ENCODE data around the gene MEGF9. TPM values are rescaled to one million over a fixed set of nuclear protein-coding genes. Genes with fewer than 3 reads are reported as not detected.

The MEGF9 gene
- total RNA-seq, 2 donors from 2014 or later: 5.0 to 10.7 TPM

GRCh38 chr9:120659676-120660075 lies 54.6 kb downstream of the MEGF9 start:
- Mint-ChIP-seq H3K27me3 (ENCODE audit: insufficient read depth) (no peaks in the 10 kb centered on the region), H3K9me3 (no peaks in the 10 kb centered on the region), H3K4me3 (no peak overlapping the region), H3K36me3 (ENCODE audit: low read depth) (no peaks in the 10 kb centered on the region), H3K4me1 (peaks cover 8% of the 10 kb centered on the region), H3K27ac (no peak overlapping the region)
- Histone ChIP-seq H3K9ac (ENCODE audit: extremely low read depth, low read length, poor library complexity, severe bottlenecking) (no peak overlapping the region), H3K4me1 (ENCODE audit: control insufficient read depth, insufficient read depth, low read length) (no peaks in the 10 kb centered on the region), H3K27me3 (ENCODE audit: control insufficient read depth, insufficient read depth, low read length, poor library complexity, severe bottlenecking) (no peaks in the 10 kb centered on the region), H3K27ac (ENCODE audit: low read depth, low read length) (no peak overlapping the region), H3K4me3 (ENCODE audit: low read length) (no peak overlapping the region), H3K9me3 (ENCODE audit: control insufficient read depth, low read length) (no peaks in the 10 kb centered on the region), H3K36me3 (ENCODE audit: control insufficient read depth, insufficient read depth, low read length) (peaks cover 6% of the 10 kb centered on the region)
- no peak for DNase-seq
- 92% methylated on average over 1 to 2 of the region's 2 CpGs for WGBS, 2 experiments (ENCODE audit: insufficient coverage in 1 of 2, insufficient read length in 1 of 2)
- TF ChIP-seq, protein P1, sequence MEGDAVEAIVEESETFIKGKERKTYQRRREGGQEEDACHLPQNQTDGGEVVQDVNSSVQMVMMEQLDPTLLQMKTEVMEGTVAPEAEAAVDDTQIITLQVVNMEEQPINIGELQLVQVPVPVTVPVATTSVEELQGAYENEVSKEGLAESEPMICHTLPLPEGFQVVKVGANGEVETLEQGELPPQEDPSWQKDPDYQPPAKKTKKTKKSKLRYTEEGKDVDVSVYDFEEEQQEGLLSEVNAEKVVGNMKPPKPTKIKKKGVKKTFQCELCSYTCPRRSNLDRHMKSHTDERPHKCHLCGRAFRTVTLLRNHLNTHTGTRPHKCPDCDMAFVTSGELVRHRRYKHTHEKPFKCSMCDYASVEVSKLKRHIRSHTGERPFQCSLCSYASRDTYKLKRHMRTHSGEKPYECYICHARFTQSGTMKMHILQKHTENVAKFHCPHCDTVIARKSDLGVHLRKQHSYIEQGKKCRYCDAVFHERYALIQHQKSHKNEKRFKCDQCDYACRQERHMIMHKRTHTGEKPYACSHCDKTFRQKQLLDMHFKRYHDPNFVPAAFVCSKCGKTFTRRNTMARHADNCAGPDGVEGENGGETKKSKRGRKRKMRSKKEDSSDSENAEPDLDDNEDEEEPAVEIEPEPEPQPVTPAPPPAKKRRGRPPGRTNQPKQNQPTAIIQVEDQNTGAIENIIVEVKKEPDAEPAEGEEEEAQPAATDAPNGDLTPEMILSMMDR (conservative IDR thresholded peaks at IDR 0.05): no peak

GRCh38 chr9:120659209-120659608 lies 55.1 kb downstream of the MEGF9 start:
- Mint-ChIP-seq H3K4me3 (no peak overlapping the region), H3K27me3 (ENCODE audit: insufficient read depth) (no peaks in the 10 kb centered on the region), H3K4me1 (peaks cover 5% of the 10 kb centered on the region), H3K9me3 (no peaks in the 10 kb centered on the region), H3K36me3 (ENCODE audit: low read depth) (no peaks in the 10 kb centered on the region), H3K27ac (no peak overlapping the region)
- DNase-seq: no peak
- Histone ChIP-seq H3K4me1 (ENCODE audit: control insufficient read depth, insufficient read depth, low read length) (no peaks in the 10 kb centered on the region), H3K9ac (ENCODE audit: extremely low read depth, low read length, poor library complexity, severe bottlenecking) (no peak overlapping the region), H3K9me3 (ENCODE audit: control insufficient read depth, low read length) (no peaks in the 10 kb centered on the region), H3K27me3 (ENCODE audit: control insufficient read depth, insufficient read depth, low read length, poor library complexity, severe bottlenecking) (no peaks in the 10 kb centered on the region), H3K27ac (ENCODE audit: low read depth, low read length) (no peak overlapping the region), H3K4me3 (ENCODE audit: low read length) (no peak overlapping the region), H3K36me3 (ENCODE audit: control insufficient read depth, insufficient read depth, low read length) (peaks cover 6% of the 10 kb centered on the region)
- TF ChIP-seq, protein P1 (conservative IDR thresholded peaks at IDR 0.05): no peak
- WGBS, 2 experiments (ENCODE audit: insufficient coverage in 1 of 2, insufficient read length in 1 of 2): 97 to 100% methylated on average over 1 to 3 of the region's 3 CpGs

GRCh38 chr9:120655005-120655622 lies 59.2 kb downstream of the MEGF9 start:
- H3K4me1 Mint-ChIP-seq: no peaks in the 10 kb centered on the region
- Histone ChIP-seq H3K27ac (ENCODE audit: low read depth, low read length) (no peak overlapping the region), H3K36me3 (ENCODE audit: control insufficient read depth, insufficient read depth, low read length) (peaks cover 6% of the 10 kb centered on the region), H3K9ac (ENCODE audit: extremely low read depth, low read length, poor library complexity, severe bottlenecking) (no peak overlapping the region), H3K27me3 (ENCODE audit: control insufficient read depth, insufficient read depth, low read length, poor library complexity, severe bottlenecking) (no peaks in the 10 kb centered on the region), H3K9me3 (ENCODE audit: control insufficient read depth, low read length) (no peaks in the 10 kb centered on the region), H3K4me1 (ENCODE audit: control insufficient read depth, insufficient read depth, low read length) (no peaks in the 10 kb centered on the region), H3K4me3 (ENCODE audit: low read length) (no peak overlapping the region)
- H3K36me3 Mint-ChIP-seq (ENCODE audit: low read depth): no peaks in the 10 kb centered on the region
- TF ChIP-seq, protein P1 (conservative IDR thresholded peaks at IDR 0.05): no peak
- H3K27me3 Mint-ChIP-seq (ENCODE audit: insufficient read depth): no peaks in the 10 kb centered on the region
- no peak for DNase-seq
- H3K9me3 Mint-ChIP-seq: no peaks in the 10 kb centered on the region
- 90 to 92% methylated on average over 2 to 4 of the region's 4 CpGs for WGBS, 2 experiments (ENCODE audit: insufficient coverage in 1 of 2, insufficient read length in 1 of 2)
- no peak overlapping the region for H3K4me3 Mint-ChIP-seq
- H3K27ac Mint-ChIP-seq: no peak overlapping the region
